ENCODE measurements around the gene PRKAG2. TPM values are rescaled to one million over a fixed set of nuclear protein-coding genes. Genes with fewer than 3 reads are reported as not detected.

PRKAG2 gene
- total and polyA plus RNA-seq, 8 donors: 7.4 to 16.7 (median 9.2) TPM

GRCh38 chr7:151924001-151924400, 47.1 kb upstream of the PRKAG2 start:
- TF ChIP-seq CTCF (IDR thresholded peaks at IDR 0.05): no peak
- Histone ChIP-seq H3K36me3 (no peaks in the 10 kb centered on the region), H3K27me3 (no peaks in the 10 kb centered on the region), H3K9me3 (no peaks in the 10 kb centered on the region), H3K27ac (peak overlapping the region in 2 of 4 donors; percentile 65 to 67), H3K4me3 (no peak overlapping the region), H3K4me1 (peaks cover 1 to 26% (median 20%) of the 10 kb centered on the region in 3 donors)
- DNase-seq (no peak), FAIRE-seq (no peak), ATAC-seq (no peak)
- intact Hi-C loops (cut with DNase I): loop anchor here in 1 of 3 donors (10.0 kb wide), 1 partner anchor 139 kb away; no protein-coding TSS in a partner anchor
- 89 to 93% methylated on average over 9 of the region's 9 CpGs for WGBS, 2 donors

GRCh38 chr7:151923097-151923876, 46.4 kb upstream of the PRKAG2 start:
- H3K4me3 ChIP-seq: no peak overlapping the region
- peak overlapping the region in 2 of 4 donors; percentile 65 to 67 for H3K27ac ChIP-seq
- intact Hi-C loops (cut with DNase I): loop anchor here in 1 of 3 donors (10.0 kb wide), 1 partner anchor 138 kb away; no protein-coding TSS in a partner anchor
- no peaks in the 10 kb centered on the region for H3K9me3 ChIP-seq
- no peaks in the 10 kb centered on the region for H3K27me3 ChIP-seq
- DNase-seq (peak in 1 of 6 donors; percentile 57), ATAC-seq (peak; percentile 39 to 61 (median 47)), FAIRE-seq (no peak)
- no peaks in the 10 kb centered on the region for H3K36me3 ChIP-seq
- peaks cover 9 to 34% (median 27%) of the 10 kb centered on the region in 3 donors for H3K4me1 ChIP-seq
- 50 to 56% methylated on average over 16 of the region's 16 CpGs for WGBS, 2 donors
- no peak for TF ChIP-seq CTCF (IDR thresholded peaks at IDR 0.05)

GRCh38 chr7:151921451-151921850, 44.5 kb upstream of the PRKAG2 start:
- no peak for TF ChIP-seq CTCF (IDR thresholded peaks at IDR 0.05)
- H3K27ac ChIP-seq: no peak overlapping the region
- DNase-seq: no peak
- no peak overlapping the region for H3K4me3 ChIP-seq
- 96 to 97% methylated on average over 13 of the region's 13 CpGs for WGBS, 2 donors
- ATAC-seq: no peak
- no peaks in the 10 kb centered on the region for H3K9me3 ChIP-seq
- H3K27me3 ChIP-seq: no peaks in the 10 kb centered on the region
- intact Hi-C loops (cut with DNase I): loop anchor here in 1 of 3 donors (10.0 kb wide), 1 partner anchor 137 kb away; no protein-coding TSS in a partner anchor
- no peak for FAIRE-seq
- no peaks in the 10 kb centered on the region for H3K36me3 ChIP-seq
- H3K4me1 ChIP-seq: peaks cover 17 to 45% (median 31%) of the 10 kb centered on the region in 3 donors

- DNase-seq (no peak), FAIRE-seq (no peak), ATAC-seq (no peak)
- H3K9me3 ChIP-seq: no peaks in the 10 kb centered on the region
- H3K27me3 ChIP-seq: no peaks in the 10 kb centered on the region
- intact Hi-C loops (cut with DNase I): loop anchor here in 1 of 3 donors (10.0 kb wide), 1 partner anchor 136 kb away; no protein-coding TSS in a partner anchor
- TF ChIP-seq CTCF (IDR thresholded peaks at IDR 0.05): no peak
- H3K36me3 ChIP-seq: no peaks in the 10 kb centered on the region
- H3K4me3 ChIP-seq: no peak overlapping the region
- 95 to 100% methylated on average over 1 of the region's 1 CpG for WGBS, 2 donors
- peaks cover 17 to 40% (median 31%) of the 10 kb centered on the region in 3 donors for H3K4me1 ChIP-seq
- no peak overlapping the region for H3K27ac ChIP-seq
These were observed 43.6 kb upstream of the PRKAG2 start for GRCh38 chr7:151920488-151920887.

- Histone ChIP-seq H3K4me1 (peaks cover 17 to 31% (median 31%) of the 10 kb centered on the region in 3 donors), H3K36me3 (no peaks in the 10 kb centered on the region), H3K9me3 (no peaks in the 10 kb centered on the region), H3K4me3 (no peak overlapping the region), H3K27me3 (no peaks in the 10 kb centered on the region), H3K27ac (peak overlapping the region in 1 of 4 donors; percentile 80)
- FAIRE-seq (no peak), ATAC-seq (no peak), DNase-seq (no peak)
- intact Hi-C loops (cut with DNase I): no loop called here
- WGBS, 2 donors: 93 to 96% methylated on average over 8 of the region's 8 CpGs
- no peak for TF ChIP-seq CTCF (IDR thresholded peaks at IDR 0.05)
These were observed 42.7 kb upstream of the PRKAG2 start for GRCh38 chr7:151919595-151919994.
